ENCODE data around the gene SPECC1L.
A peak's percentile ranks its signal among the peaks of the same experiment; 100 is the strongest.
"Not testable (repeated sequence)": the region's sequence is repeated elsewhere in the genome, so short reads cannot be mapped to it uniquely, and the experiment has no call there.

Gene SPECC1L

DNA sequence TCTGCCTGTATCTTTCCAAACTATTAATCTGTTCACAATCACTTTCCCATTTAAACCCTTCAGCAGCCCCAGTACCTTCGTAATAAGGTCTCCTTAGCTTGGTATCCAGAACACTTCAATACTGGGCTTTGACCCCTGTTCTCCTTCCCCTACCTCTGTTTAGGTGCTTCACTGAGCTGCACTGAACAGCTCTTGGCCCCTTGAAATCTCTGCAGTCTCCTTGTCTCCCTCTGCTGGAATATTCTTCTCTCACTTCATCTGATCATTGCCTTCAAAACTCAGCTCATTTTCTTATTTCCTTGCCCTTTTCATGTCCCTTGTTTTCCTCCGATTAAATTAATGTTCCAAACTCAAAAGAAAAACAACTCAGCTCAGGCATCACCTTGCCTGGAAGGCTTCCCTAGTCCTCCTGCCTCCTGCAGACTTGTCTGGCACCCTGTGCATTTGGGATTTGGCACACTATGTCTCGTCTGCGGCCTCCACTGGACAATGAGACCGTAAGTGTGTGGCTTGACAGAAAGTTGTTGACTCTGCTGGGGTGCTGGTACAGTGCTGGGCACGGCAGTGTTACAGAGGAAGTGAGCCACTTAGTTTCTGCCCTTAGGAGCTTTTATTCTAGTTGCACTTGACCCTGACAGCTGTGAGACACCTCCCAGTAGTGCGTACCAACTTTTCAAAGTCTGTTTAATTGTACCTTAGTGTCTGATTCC is 4.2 kb downstream of the SPECC1L start:
- not testable (repeated sequence) for H3K4me3 ChIP-seq
- peak overlapping the region in 1 of 21 experiments; percentile 28 for H3K27ac ChIP-seq

DNA sequence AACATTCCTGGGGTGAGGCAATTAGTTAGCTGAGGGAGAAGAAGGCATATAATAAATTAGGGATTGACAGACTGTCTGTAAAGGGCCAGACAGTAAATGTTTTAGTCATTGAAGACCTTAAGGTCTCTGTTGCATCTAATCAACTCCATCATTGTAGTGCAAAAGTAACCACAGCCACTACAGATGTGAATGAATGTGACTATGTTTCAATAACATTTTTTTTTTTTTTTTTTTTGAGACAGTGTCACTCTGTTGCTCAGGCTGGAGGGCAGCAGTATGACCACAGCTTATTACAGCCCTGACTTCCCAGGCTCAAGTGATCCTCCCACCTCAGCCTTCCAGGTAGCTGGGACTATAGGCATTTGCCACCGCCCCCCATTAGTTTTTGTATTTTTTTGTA is 9.7 kb downstream of the SPECC1L start:
- not testable (repeated sequence) for H3K4me3 ChIP-seq, H3K27ac ChIP-seq

DNA sequence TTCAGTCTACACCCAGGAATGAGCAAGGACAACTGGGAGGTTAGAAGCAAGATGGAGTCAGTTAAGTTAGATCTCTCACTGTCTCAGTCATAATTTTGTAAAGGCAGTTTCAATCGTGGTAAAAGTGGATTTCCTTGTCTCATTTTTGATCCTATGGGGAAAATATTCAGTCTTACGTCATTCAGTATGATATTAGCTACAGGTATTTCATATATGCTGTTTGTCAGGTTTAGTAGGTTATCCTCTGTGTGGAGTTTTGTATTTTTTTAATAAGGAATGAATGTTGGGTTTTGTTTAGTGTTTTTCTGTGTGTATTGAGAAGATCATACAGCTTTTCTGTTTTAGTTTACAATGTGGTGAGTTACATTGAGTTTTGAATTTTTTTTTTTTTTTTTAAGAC is 11.8 kb downstream of the SPECC1L start:
- no peak overlapping the region for H3K27ac ChIP-seq
- H3K4me3 ChIP-seq: no peak overlapping the region

DNA sequence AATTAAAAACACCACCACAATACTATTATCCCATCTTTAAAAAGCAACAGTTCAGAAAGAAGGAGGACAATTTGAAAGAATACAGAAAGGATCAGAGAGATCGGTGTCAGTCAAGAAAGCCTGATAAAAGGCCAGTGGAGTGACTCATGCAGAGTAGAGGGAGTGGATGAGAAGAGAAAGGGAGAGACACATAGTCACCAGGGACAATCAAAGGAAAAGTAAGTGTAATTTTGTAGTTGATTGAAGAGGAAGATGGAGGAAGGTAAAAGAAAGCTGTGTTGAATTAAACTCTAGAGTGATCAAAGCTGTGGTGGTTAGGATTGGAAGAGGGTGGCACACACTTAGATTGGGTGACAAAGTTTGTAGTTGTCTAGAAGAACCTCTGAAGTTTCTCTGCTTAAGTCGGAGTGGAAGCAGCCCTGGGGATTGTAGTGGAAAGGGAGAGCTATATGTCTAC is 14.1 kb downstream of the SPECC1L start:
- Histone ChIP-seq H3K27ac (peak overlapping the region in 5 of 21 experiments; percentile 0 to 60 (median 54)), H3K4me3 (no peak overlapping the region)

DNA sequence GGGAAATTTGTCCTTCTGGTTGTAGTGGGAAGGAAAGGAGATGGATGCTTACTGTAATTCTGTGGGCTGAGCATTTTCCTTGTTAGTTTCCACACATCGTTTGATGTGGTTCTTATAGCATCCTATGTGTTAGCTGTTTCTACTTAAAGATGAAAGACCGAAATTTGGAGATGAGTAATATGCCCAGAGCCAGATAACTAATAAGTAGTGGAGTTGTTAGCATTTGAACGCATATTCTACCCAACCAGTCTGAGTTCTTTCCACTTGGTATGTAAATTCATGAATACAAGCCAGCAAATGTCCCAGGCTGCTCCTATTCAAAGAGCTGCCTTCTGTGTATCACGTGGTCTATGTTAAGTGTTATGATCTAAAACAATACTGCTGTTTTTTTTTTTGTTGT is 14.6 kb downstream of the SPECC1L start:
- H3K27ac ChIP-seq: peak overlapping the region in 5 of 21 experiments; percentile 0 to 60 (median 54)

DNA sequence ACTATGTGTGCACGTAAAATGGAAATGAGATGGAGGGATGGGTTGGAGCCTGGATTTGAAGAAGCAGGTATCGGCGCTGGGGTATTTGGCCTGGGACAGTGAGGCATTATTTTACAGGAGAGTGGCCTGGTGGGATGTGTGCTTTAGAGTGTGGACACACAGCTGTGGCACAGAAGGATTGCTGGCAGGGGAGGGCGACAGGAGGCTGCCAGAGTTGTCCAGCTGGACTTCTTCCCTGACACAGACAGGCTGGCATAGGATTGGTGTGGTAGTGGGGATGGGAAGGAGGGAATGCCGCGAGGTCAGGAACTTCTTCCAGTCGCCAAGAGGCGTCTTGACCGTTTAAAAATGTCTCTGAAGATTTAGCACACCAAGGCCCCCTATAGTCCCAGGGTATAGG is 16.6 kb downstream of the SPECC1L start:
- not testable (repeated sequence) for H3K4me3 ChIP-seq
- peak overlapping the region in 1 of 21 experiments; percentile 11 for H3K27ac ChIP-seq

More for the DNA sequence above, 14.6 kb downstream of the SPECC1L start:
- H3K4me3 ChIP-seq: no peak overlapping the region

DNA sequence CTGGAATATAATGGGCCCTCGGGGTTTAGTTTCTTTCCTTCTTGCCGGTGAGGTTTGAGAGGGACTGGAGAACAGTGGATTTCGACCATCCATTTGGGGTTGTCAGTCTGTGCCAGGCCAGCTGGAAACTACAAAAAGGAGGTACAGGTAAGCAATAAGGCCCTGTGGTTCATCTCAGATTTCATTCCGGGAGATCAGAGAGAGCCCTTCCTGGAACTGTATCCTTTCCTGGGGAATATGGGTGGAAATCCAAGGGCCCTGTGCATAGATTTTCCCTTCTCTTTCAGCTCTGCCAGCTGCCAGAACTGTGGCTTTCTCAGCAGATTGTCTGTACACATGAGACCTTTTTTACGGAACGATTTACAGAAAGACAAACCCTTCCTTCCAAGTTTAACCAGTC is 17.2 kb downstream of the SPECC1L start:
- peak overlapping the region in 3 of 21 experiments; percentile 11 to 70 (median 48) for H3K27ac ChIP-seq
- H3K4me3 ChIP-seq: not testable (repeated sequence)

DNA sequence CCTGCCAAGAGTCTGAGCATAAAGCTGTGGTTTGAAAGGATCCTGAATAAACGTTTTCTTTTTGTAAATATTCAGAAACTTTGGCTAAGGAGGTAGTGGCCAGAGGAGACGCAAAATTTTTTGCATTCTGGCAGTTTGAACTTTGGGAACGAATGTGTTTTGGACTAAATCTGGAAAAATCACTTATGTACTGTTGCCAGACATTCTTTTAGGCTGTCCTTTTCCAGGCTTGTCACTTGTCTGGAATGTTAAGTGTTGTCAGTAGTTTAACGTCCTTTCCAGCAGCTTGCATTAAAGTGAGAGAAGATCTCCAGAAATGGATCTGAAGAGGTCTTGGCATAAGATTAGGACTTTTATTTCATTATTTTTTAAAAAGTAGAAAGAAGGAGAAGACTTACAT is 18.5 kb downstream of the SPECC1L start:
- H3K4me3 ChIP-seq: no peak overlapping the region
- H3K27ac ChIP-seq: peak overlapping the region in 7 of 21 experiments; percentile 35 to 76 (median 53)

DNA sequence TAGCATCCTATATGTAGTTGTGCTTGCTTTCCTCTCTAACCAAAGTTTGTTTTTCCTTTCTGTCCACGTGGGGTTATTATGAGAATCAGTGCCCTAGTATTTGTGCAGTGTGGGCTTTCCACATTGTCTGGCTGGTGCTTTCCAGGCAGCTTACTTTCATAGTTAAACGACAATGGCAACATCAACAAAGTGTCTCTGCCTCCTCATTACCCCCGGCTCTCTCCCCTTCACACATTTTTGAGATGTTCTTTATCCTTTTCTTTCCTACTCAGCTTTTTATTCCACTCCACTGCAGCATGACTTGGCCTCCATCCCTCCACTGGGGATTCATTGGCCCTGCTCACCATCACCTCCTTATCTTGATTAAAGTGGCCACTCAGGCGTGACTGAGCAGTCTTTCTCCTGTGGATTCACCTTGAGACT is 19.1 kb downstream of the SPECC1L start:
- peak overlapping the region in 17 of 21 experiments; percentile 6 to 76 (median 49) for H3K27ac ChIP-seq

DNA sequence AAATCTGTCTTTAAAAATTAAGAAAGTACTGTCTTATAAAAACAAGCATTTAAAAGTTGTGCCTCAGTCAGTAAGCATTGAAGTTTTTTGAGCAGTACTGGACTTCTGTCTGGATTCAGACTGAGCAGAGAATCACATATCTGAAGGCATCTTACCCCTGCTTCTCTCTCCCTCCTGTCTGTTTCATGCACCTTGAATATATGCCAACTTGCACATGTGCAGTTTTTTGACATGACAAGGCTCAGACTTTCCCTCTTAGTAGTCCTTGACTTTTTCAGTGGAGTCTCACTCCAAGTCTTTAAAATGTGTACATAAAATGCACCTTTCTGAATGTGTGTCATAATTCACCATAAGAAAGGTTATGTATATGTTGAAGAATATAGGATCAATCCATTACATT is 19.8 kb downstream of the SPECC1L start:
- Histone ChIP-seq H3K27ac (peak overlapping the region in 12 of 21 experiments; percentile 20 to 76 (median 52)), H3K4me3 (no peak overlapping the region)

More for the DNA sequence above, 19.1 kb downstream of the SPECC1L start:
- no peak overlapping the region for H3K4me3 ChIP-seq

DNA sequence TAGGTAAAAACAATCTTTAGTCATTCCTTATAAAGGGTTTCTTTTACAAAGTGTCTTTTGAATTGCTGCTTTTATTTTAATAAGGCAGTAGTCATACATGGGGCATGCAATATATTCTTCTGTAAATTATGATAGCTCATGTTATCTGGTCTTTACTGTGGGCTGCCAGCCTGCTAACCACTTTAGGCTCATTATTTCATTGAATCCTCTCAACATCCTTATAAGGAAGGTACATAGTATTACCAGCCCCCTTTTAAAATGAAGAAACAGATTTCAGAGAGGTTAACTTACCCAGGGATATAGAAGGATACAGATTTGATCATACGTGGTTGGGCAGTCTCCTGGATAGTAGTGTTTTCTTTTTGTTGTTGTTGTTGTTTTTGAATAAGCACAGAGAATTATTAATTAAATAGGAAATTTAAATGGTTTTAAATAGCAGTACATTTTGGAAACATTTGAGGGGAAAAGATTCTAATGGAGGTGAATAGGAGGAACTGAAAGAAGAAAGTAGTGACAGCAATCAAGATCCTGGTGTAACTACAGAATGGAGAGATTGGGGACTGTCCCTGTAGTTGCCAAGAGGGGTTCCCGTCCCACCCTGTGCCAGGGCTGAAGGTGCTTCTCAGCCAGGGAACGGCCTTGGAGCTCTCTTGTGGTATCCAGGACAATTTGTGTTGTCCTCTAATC is 21.0 kb downstream of the SPECC1L start:
- Histone ChIP-seq H3K27ac (peak overlapping the region in 3 of 21 experiments; percentile 22 to 74 (median 68)), H3K4me3 (no peak overlapping the region)

DNA sequence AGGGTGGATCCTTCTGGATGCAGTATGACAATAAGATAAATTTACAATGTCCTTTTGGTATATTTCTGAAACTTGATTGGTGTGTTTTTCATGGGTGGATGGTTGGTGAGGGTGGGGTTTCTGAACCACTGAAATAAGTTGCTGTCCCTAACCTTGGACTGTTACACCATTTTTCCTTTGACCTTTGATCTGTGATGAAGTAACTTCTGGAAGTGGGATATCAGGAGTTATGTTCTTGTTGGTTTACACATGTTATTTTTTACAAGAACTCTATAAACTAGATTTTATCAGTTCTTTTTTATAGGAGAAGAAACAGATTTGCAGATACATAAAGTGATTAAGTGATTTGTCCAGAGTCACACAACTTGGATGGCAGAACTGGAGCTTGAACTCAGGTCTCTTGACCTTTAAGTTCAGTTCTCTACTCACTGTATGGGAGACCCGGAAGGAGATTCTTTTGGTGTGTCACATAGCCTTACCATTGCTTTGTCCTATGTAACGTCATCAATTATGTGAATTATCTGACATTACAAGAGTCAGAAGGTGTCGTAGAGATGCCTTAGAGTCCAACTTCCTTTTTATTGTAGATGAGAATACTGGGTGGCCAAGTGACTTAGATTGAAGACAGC is 21.7 kb downstream of the SPECC1L start:
- H3K4me3 ChIP-seq: not testable (repeated sequence)
- H3K27ac ChIP-seq: peak overlapping the region in 3 of 21 experiments; percentile 22 to 68 (median 54)

DNA sequence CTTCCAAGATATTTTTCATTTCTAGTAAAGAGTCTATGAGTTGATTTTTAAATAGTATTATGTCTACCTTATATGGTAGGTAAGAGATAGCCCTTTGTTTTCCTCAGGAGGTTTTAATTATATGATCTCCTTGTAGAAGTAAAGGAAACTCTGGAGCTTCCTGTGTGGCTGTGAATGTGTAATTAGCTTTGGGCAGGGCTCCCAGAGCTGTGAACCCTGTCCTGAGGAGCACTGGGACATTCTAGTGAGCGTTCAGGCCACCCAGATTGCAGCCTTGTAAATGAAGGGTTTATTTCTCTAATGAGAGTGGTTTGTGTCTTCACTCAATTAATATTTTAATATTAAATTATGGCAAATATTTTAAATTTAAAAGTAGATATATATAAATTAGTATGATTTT is 24.3 kb downstream of the SPECC1L start:
- H3K27ac ChIP-seq: peak overlapping the region in 1 of 21 experiments; percentile 21
- H3K4me3 ChIP-seq: not testable (repeated sequence)

DNA sequence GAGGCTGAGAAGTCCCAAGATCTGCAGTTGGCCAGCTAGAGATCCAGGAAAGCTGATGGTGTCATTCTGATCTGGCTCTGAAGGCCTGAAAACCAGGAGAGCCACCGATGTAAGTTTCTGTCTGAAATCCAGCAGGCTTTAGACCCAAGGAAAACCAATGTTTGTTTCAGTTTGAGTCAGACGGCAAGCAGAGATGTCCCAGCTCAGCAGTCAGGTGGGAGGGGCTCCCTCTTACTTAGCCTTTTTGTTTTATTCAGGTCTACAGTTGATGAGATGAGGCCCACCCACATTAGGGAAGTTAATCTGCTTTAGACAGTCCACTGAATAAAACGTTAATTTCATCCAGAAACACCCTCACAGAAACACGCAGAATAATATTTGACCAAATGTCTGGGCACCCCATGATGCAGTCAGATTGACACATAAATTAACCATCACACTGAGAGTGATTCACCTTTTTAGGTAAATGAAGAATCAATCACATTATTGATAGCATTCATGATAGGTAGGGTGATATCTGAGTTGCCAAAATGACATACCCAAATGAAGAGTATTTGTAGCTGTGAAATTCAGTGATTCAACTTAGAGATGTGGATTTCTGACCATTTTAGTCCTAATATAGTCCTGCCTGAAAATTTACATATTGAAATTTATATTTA is 28.0 kb downstream of the SPECC1L start:
- H3K27ac ChIP-seq: not testable (repeated sequence)

DNA sequence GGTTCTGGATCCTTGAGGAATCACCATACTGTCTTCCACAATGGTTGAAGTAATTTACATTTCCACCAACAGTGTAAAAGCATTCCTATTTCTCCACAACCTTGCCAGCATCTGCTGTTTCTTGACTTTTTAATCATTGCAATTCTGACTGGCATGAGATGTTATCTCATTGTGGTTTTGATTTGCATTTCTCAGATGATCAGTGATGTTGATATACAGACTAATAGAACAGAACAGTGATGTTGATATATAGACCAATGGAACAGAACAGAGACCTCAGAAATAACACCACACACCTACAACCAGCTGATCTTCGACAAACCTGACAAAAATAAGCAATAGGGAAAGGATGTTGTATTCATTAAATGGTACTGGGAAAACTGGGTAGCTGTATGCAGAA is 29.9 kb downstream of the SPECC1L start:
- not testable (repeated sequence) for H3K27ac ChIP-seq, H3K4me3 ChIP-seq

More for the DNA sequence above, 28.0 kb downstream of the SPECC1L start:
- not testable (repeated sequence) for H3K4me3 ChIP-seq

DNA sequence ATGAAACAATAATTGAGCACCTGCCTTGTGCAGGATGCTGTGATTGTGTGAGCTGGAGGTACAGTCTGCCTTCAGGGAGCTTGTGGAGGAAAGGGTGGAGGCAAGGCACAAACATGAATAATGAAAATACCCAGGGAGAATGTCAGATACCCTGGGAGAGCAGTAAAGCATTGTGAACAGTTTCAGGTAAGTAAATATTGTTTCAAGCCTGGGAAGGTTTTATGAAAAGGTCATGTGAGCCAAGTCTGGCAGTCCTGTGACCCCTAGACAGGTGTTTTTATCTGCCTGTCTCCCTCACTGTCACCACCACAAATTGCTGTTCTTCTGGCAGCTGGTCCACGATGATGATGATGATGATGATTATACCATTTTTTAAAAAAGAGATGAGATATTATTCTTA is 32.0 kb downstream of the SPECC1L start:
- no peak overlapping the region for H3K4me3 ChIP-seq
- peak overlapping the region in 17 of 21 experiments; percentile 7 to 68 (median 33) for H3K27ac ChIP-seq

DNA sequence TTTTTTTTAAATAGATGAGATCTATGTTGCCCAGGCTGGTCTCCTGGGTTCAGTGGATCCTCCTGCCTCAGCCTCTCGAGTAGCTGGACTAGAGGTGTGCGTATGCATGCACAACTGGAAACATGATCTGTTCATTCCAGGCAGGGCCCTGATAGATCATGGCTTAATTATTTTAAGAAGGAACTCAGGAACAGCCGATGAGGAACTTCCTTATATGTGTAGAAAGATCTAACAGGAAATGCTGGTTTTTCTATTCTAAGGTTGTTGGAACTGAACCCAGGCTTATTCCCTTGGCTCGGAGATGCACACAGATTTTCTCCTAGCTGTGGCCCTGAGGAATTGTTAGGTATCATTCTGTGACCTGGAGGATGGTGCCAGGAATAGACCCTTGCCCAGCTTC is 32.4 kb downstream of the SPECC1L start:
- Histone ChIP-seq H3K27ac (peak overlapping the region in 18 of 21 experiments; percentile 7 to 59 (median 32)), H3K4me3 (no peak overlapping the region)

DNA sequence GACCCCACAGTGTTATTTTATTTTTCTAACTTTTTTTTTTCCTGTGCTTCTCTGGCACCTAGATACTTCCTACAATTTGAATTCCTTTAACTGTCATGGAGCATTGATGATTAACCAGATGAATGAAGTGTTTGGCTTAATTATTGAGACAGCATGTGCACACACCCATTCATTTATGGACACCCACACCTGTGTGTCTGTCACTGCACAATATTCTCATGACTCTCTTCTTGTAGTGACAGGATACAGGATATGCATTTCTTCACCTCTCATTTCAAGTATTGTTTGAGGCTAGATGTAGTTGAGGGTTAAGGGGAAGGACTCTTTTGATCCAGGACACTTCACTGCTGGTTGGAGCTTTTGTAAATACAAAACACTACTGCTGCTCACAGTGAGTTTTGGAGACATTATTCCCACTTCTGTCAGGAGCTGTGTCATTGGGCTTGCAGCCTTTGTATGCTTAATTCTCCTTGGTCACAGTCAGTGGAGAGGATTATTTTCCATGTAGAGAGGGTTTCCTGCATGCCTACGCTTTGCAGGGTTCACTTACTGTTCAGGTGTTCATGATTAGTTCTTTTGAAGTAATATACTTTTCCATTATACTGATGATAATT is 33.5 kb downstream of the SPECC1L start:
- H3K4me3 ChIP-seq: no peak overlapping the region
- H3K27ac ChIP-seq: peak overlapping the region in 13 of 21 experiments; percentile 4 to 59 (median 33)

DNA sequence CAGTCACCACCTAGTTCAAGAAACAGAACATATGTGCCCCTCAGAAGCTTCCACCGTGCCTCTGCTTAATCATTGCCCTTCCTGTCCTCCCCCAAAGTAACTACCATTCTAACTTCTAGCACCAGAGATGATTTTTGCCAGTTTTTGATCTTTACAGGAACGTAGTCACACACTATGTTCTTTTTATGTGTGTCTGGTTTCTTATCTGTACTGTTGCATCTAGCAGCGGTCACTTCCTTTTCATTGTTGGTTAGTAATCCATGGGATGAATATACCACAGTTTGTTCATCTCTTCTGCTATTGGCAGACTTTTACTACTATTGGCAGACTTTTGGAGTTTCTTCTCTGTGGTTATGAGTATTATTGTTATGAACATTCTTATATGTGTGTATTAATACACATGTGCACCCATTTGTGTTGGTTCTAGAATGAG is 34.6 kb downstream of the SPECC1L start:
- Histone ChIP-seq H3K27ac (peak overlapping the region in 4 of 21 experiments; percentile 5 to 46 (median 29)), H3K4me3 (no peak overlapping the region)
